Vagina (tissue), 2 donors: Measurements from ENCODE around the gene SYCP2. TPM values are rescaled to one million over a fixed set of nuclear protein-coding genes. Genes with fewer than 3 reads are reported as not detected.

Source experiments
- DNase-seq, 2 donors: peaks; one replicate each; pipeline ENCODE4 v3.0.0-alpha.2; 2017; ENCODE audit errors: extremely low spot score in 2 of 2
- H3K27ac ChIP-seq: fragments of 200-600 bp; sonication (generic); one replicate; pipeline ENCODE4 v1.5.1; 2019
- H3K27me3 ChIP-seq: fragments of 200-600 bp; sonication (generic); one replicate; pipeline ENCODE4 v1.5.1; 2019
- H3K36me3 ChIP-seq, 2 donors: fragments of 200-600 bp; sonication (generic); one replicate each; pipeline ENCODE4 v1.5.1; 2017 to 2019
- H3K4me1 ChIP-seq: fragments of 200-600 bp; sonication (generic); one replicate; pipeline ENCODE4 v1.5.1; 2019
- H3K4me3 ChIP-seq, 2 donors: fragments of 200-600 bp; sonication (generic); 1 replicate in 1 of 2; 2 replicates in 1 of 2; pipeline ENCODE4 v1.5.1; 2016 to 2019
- H3K9me3 ChIP-seq: fragments of 200-600 bp; sonication (generic); one replicate; pipeline ENCODE4 v1.5.1; 2019
- POLR2A ChIP-seq, 2 donors: fragments of 450-650 bp; IDR thresholded peaks; one replicate each; pipeline ENCODE4 v1.6.1; 2017; ENCODE audit warnings: antibody characterized with exemption in 2 of 2, mild to moderate bottlenecking in 2 of 2, moderate library complexity in 2 of 2
- POLR2AphosphoS5 ChIP-seq, 2 donors: sonication (generic); formaldehyde crosslinking; IDR thresholded peaks; one replicate each; pipeline ENCODE4 v1.9.0; 2017; ENCODE audit warnings: antibody characterized with exemption in 2 of 2, mild to moderate bottlenecking in 2 of 2, low read depth in 1 of 2; ENCODE audit not compliant: insufficient read depth in 1 of 2
- intact Hi-C: fragments of 100-400 bp; cut with DNase I; formaldehyde crosslinking; loops from one replicate; pipeline ENCODE4 v1.15.1; 2023
- total RNA-seq: library from RNA; depleted of rRNA; stranded (reverse); fragments of >200 nt; gene quantifications from one replicate; pipeline ENCODE4 v1.2.3, GENCODE V29; 2016
- TF ChIP-seq, protein P1 (sequence below), 3 experiments: fragments of 450-650 bp in 2 of 3; fragments of 200-600 bp in 1 of 3; sonication (generic) in 1 of 3; IDR thresholded peaks; one replicate each; pipeline ENCODE4 v1.5.1; 2017 to 2019; ENCODE audit warnings: antibody characterized with exemption in 3 of 3, mild to moderate bottlenecking in 2 of 3, moderate library complexity in 2 of 3

SYCP2 gene
- total RNA-seq, 1 donor from 2014 or later, result 3.2 TPM

DNA sequence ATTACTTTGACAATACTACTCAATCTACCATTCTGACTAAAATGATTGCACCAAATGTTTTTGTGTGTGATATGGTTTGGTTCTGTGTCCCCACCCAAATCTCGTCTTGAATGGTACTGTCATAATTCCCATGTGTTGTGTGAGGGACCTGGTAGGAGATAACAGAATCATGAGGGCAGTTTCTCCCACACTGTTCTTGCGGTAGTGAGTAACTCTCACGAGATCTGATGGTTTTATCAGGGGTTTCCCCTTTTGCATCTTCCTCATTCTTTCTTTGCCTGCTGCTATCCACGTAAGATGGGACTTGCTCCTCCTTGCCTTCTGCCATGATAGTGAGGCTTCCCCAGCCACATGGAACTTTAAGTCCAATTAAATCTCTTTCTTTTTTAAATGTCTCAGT lies 20.8 kb downstream of the SYCP2 start:
- DNase-seq, result no peak
- intact Hi-C loops, result no loop called here
- Histone ChIP-seq H3K9me3 (no peaks in the 10 kb centered on the region), H3K4me1 (no peaks in the 10 kb centered on the region), H3K36me3 (no peaks in the 10 kb centered on the region), H3K27me3 (no peaks in the 10 kb centered on the region), H3K27ac (no peak overlapping the region), H3K4me3 (no peak overlapping the region)
- TF ChIP-seq POLR2AphosphoS5 (IDR thresholded peaks at IDR 0.05; ENCODE audit: insufficient read depth in 1 of 2, low read depth in 1 of 2) (no peak), POLR2A (IDR thresholded peaks at IDR 0.05) (no peak)
- TF ChIP-seq, protein P1, sequence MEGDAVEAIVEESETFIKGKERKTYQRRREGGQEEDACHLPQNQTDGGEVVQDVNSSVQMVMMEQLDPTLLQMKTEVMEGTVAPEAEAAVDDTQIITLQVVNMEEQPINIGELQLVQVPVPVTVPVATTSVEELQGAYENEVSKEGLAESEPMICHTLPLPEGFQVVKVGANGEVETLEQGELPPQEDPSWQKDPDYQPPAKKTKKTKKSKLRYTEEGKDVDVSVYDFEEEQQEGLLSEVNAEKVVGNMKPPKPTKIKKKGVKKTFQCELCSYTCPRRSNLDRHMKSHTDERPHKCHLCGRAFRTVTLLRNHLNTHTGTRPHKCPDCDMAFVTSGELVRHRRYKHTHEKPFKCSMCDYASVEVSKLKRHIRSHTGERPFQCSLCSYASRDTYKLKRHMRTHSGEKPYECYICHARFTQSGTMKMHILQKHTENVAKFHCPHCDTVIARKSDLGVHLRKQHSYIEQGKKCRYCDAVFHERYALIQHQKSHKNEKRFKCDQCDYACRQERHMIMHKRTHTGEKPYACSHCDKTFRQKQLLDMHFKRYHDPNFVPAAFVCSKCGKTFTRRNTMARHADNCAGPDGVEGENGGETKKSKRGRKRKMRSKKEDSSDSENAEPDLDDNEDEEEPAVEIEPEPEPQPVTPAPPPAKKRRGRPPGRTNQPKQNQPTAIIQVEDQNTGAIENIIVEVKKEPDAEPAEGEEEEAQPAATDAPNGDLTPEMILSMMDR (IDR thresholded peaks at IDR 0.05), result no peak

DNA sequence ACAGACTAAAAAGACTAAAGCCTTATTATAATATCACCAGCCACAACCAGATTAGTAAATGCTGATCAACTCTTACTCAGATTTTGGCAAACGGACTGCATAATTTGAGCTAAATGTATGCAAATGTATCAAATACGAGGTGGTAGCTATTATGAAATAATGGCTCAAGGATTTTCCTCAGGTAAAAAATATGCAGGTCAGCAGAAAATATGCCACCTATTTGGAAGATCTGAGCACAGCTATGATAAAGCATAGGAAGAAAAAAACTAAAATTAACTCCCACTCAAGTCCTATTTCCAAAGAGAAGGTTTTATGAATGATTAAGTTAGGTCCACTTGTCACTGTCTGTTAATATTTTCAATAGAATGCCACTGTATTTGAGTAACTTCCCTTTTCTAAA lies 22.4 kb downstream of the SYCP2 start:
- no peaks in the 10 kb centered on the region for H3K36me3 ChIP-seq
- no peak for DNase-seq
- TF ChIP-seq POLR2AphosphoS5 (IDR thresholded peaks at IDR 0.05; ENCODE audit: insufficient read depth in 1 of 2, low read depth in 1 of 2), result no peak
- TF ChIP-seq, protein P1 (IDR thresholded peaks at IDR 0.05), result no peak
- no peak for TF ChIP-seq POLR2A (IDR thresholded peaks at IDR 0.05)
- H3K27me3 ChIP-seq, result no peaks in the 10 kb centered on the region
- no peak overlapping the region for H3K4me3 ChIP-seq
- no peaks in the 10 kb centered on the region for H3K4me1 ChIP-seq
- intact Hi-C loops, result no loop called here
- H3K27ac ChIP-seq, result no peak overlapping the region
- H3K9me3 ChIP-seq, result no peaks in the 10 kb centered on the region

- Histone ChIP-seq H3K27ac (no peak overlapping the region), H3K9me3 (no peaks in the 10 kb centered on the region), H3K4me3 (no peak overlapping the region), H3K36me3 (no peaks in the 10 kb centered on the region), H3K4me1 (no peaks in the 10 kb centered on the region), H3K27me3 (no peaks in the 10 kb centered on the region)
- intact Hi-C loops, result no loop called here
- no peak for TF ChIP-seq POLR2A (IDR thresholded peaks at IDR 0.05)
- no peak for TF ChIP-seq POLR2AphosphoS5 (IDR thresholded peaks at IDR 0.05; ENCODE audit: insufficient read depth in 1 of 2, low read depth in 1 of 2)
- TF ChIP-seq, protein P1 (IDR thresholded peaks at IDR 0.05), result no peak
- no peak for DNase-seq
Measured at GRCh38 chr20:59908855-59909254, 24.6 kb downstream of the SYCP2 start.

- intact Hi-C loops, result no loop called here
- H3K4me1 ChIP-seq, result no peaks in the 10 kb centered on the region
- no peaks in the 10 kb centered on the region for H3K9me3 ChIP-seq
- no peaks in the 10 kb centered on the region for H3K27me3 ChIP-seq
- no peak overlapping the region for H3K27ac ChIP-seq
- DNase-seq, result no peak
- no peak for TF ChIP-seq POLR2AphosphoS5 (IDR thresholded peaks at IDR 0.05; ENCODE audit: insufficient read depth in 1 of 2, low read depth in 1 of 2)
- no peak for TF ChIP-seq POLR2A (IDR thresholded peaks at IDR 0.05)
- TF ChIP-seq, protein P1 (IDR thresholded peaks at IDR 0.05), result no peak
- no peak overlapping the region for H3K4me3 ChIP-seq
- H3K36me3 ChIP-seq, result no peaks in the 10 kb centered on the region
Measured at GRCh38 chr20:59903621-59904020, 29.8 kb downstream of the SYCP2 start.

DNA sequence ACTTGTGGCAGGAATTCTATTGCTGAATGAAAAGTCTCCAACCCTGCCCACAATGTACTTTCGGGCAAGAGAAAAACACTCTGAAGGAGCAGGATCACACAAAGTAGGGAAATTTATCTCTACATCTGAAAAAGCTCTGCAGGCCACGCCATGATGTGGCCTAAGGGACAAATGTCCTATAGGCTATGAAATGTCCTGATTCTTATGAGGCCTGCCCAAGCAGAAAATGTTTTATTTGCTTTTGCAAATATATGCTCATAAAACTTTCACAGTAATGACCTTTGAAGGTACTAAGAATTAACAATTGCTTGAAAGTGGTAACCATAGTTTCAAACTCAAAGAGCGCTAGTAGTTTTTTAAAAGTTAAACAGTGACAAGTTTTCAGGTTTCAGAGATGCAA lies 31.0 kb downstream of the SYCP2 start:
- Histone ChIP-seq H3K27ac (no peak overlapping the region), H3K36me3 (no peaks in the 10 kb centered on the region), H3K4me1 (no peaks in the 10 kb centered on the region), H3K9me3 (no peaks in the 10 kb centered on the region), H3K27me3 (no peaks in the 10 kb centered on the region), H3K4me3 (no peak overlapping the region)
- no peak for TF ChIP-seq POLR2AphosphoS5 (IDR thresholded peaks at IDR 0.05; ENCODE audit: insufficient read depth in 1 of 2, low read depth in 1 of 2)
- no peak for DNase-seq
- intact Hi-C loops, result no loop called here

DNA sequence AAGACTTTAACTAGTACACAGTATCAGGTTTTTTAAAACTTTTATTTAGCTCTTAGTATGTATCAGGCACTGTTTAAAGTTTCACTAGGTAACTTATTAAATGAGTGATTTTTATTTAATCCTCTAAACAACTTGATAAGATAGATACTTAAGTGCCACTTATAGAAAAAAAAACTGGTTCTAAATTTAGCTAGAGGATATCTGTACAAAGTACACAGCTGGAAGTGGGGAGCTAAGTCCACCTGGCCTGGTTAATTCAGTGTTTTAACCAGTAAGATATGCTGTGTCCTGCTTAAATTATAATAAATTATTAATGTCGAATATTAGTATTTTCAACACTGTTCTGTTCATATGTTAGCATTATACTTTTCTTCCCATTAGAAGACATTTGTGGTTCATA lies 37.5 kb downstream of the SYCP2 start:
- H3K27ac ChIP-seq, result no peak overlapping the region
- intact Hi-C loops, result no loop called here
- no peak overlapping the region for H3K4me3 ChIP-seq
- no peak for TF ChIP-seq POLR2AphosphoS5 (IDR thresholded peaks at IDR 0.05; ENCODE audit: insufficient read depth in 1 of 2, low read depth in 1 of 2)
- H3K36me3 ChIP-seq, result no peaks in the 10 kb centered on the region
- no peaks in the 10 kb centered on the region for H3K4me1 ChIP-seq
- H3K27me3 ChIP-seq, result no peaks in the 10 kb centered on the region
- no peak for DNase-seq
- no peaks in the 10 kb centered on the region for H3K9me3 ChIP-seq
